ENCODE measurements around the gene ANO6.

ANO6 gene

GRCh38 chr12:45281994-45282393, 66.1 kb downstream of the ANO6 start:
- no peak for DNase-seq (ENCODE audit: low spot score)

GRCh38 chr12:45282411-45282810, 66.5 kb downstream of the ANO6 start:
- no peak for DNase-seq (ENCODE audit: low spot score)

GRCh38 chr12:45284096-45284901, 68.4 kb downstream of the ANO6 start:
- DNase-seq (ENCODE audit: low spot score): no peak

- DNase-seq (ENCODE audit: low spot score): no peak
These were observed 69.8 kb downstream of the ANO6 start for GRCh38 chr12:45285717-45286116.

GRCh38 chr12:45286621-45287020, 70.7 kb downstream of the ANO6 start:
- DNase-seq (ENCODE audit: low spot score): no peak

GRCh38 chr12:45289245-45290215, 73.6 kb downstream of the ANO6 start:
- no peak for DNase-seq (ENCODE audit: low spot score)

GRCh38 chr12:45290216-45290605, 74.3 kb downstream of the ANO6 start:
- no peak for DNase-seq (ENCODE audit: low spot score)

GRCh38 chr12:45291518-45291917, 75.6 kb downstream of the ANO6 start:
- no peak for DNase-seq (ENCODE audit: low spot score)

- no peak for DNase-seq (ENCODE audit: low spot score)
These were observed 76.7 kb downstream of the ANO6 start for GRCh38 chr12:45292486-45293195.

- DNase-seq (ENCODE audit: low spot score): no peak
These were observed 79.0 kb downstream of the ANO6 start for GRCh38 chr12:45294906-45295305.

- DNase-seq (ENCODE audit: low spot score): no peak
These were observed 80.2 kb downstream of the ANO6 start for GRCh38 chr12:45296046-45296586.

GRCh38 chr12:45298047-45298446, 82.2 kb downstream of the ANO6 start:
- DNase-seq (ENCODE audit: low spot score): no peak

GRCh38 chr12:45298721-45299692, 83.1 kb downstream of the ANO6 start:
- no peak for DNase-seq (ENCODE audit: low spot score)

GRCh38 chr12:45302621-45303369, 86.9 kb downstream of the ANO6 start:
- no peak for DNase-seq (ENCODE audit: low spot score)

- DNase-seq (ENCODE audit: low spot score): no peak
These were observed 88.0 kb downstream of the ANO6 start for GRCh38 chr12:45303945-45304344.

- DNase-seq (ENCODE audit: low spot score): no peak
These were observed 88.8 kb downstream of the ANO6 start for GRCh38 chr12:45304514-45305178.

- DNase-seq (ENCODE audit: low spot score): no peak
These were observed 90.0 kb downstream of the ANO6 start for GRCh38 chr12:45305907-45306306.

- DNase-seq (ENCODE audit: low spot score): no peak
These were observed 94.1 kb downstream of the ANO6 start for GRCh38 chr12:45309836-45310626.

- DNase-seq (ENCODE audit: low spot score): no peak
These were observed 94.7 kb downstream of the ANO6 start for GRCh38 chr12:45310627-45310968.
